ENCODE results near the gene SORL1-AS1.
A peak's percentile ranks its signal among the peaks of the same experiment; 100 is the strongest.

The SORL1-AS1 gene

DNA sequence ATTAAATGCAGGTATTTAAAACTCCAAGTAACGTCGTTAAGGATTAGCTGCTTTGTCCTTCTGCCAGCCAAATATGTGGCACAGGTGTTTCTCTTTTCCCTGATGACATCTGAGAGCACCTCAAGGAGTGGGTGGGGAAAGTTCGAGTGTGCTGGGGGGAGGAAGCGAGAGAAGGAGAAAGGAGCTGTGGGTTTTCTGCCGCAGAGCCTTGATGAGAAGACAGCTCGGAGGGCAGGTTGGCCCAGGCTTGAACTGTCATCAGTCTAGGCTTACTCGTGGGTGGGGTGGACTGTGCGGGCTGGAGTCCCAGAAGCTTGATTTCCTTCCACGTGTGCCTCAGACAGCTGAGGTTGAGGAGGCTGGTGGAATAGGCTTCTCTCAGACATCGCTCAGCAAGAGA is 15.2 kb upstream of the SORL1-AS1 start:
- H3K4me3 ChIP-seq (ENCODE audit: control insufficient read depth, low read depth, low read length), result no peak overlapping the region
- DNase-seq (ENCODE audit: low read depth), result no peak
- TF ChIP-seq, protein P1, sequence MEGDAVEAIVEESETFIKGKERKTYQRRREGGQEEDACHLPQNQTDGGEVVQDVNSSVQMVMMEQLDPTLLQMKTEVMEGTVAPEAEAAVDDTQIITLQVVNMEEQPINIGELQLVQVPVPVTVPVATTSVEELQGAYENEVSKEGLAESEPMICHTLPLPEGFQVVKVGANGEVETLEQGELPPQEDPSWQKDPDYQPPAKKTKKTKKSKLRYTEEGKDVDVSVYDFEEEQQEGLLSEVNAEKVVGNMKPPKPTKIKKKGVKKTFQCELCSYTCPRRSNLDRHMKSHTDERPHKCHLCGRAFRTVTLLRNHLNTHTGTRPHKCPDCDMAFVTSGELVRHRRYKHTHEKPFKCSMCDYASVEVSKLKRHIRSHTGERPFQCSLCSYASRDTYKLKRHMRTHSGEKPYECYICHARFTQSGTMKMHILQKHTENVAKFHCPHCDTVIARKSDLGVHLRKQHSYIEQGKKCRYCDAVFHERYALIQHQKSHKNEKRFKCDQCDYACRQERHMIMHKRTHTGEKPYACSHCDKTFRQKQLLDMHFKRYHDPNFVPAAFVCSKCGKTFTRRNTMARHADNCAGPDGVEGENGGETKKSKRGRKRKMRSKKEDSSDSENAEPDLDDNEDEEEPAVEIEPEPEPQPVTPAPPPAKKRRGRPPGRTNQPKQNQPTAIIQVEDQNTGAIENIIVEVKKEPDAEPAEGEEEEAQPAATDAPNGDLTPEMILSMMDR (conservative IDR thresholded peaks at IDR 0.05; ENCODE audit: control insufficient read depth, insufficient read depth, low read depth, low read length), result no peak

DNA sequence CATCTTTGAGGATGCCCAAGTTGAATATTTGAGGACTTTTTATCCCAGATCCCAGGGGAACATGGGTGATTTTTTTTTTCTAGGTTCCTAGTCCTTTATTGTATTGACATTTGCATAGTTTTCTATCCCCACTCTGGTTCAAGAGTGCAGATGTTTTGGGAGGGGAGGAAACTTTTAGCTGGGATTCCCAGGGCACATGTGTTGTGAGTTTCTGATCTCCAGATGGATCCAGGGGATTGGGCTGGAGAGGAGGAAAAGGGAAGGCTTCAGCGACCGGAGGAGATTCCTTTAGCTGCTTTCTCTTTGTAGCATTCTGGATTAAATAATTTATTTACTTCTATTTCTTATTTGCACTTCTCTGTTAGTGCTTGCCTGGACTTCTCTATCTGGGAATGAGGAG is 14.7 kb upstream of the SORL1-AS1 start:
- H3K4me3 ChIP-seq (ENCODE audit: control insufficient read depth, low read depth, low read length), result no peak overlapping the region
- no peak for DNase-seq (ENCODE audit: low read depth)
- TF ChIP-seq, protein P1 (conservative IDR thresholded peaks at IDR 0.05; ENCODE audit: control insufficient read depth, insufficient read depth, low read depth, low read length), result no peak

DNA sequence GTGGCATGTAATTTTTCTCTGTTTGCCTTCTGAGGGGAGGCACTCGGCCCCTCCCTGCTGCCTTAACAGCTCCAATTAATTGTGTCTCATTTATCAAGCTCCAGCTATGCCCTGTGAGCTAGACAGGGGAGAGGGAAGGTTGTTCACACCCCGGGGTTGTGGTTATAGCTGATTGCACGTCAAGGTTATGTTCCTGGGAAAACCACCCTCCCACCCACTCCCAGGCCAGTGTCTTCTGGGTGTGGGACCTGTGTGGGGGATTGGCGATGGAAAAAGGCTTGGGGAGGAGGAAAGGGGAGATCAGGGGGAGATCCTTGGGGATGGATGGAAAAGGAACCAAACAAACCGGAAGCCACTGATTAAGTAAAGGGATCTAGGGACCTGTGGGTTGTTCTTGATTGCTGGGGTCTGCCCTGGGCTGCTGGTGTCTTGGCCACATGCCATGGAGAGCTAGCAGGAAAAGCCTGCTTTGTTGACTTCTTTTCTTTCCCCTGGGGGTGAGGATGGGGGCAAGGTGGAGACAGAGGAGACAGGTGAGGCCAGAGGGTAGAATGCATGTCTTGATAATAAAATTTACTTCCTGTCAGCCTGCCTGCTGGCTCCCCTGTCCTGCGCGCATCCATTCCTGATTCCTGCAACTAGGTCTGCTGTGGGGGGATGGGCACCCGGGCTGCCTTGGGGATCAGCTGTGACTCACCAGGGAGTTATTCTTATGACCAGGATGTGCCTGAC is 13.5 kb upstream of the SORL1-AS1 start:
- DNase-seq (ENCODE audit: low read depth), result peak; percentile 94
- H3K4me3 ChIP-seq (ENCODE audit: control insufficient read depth, low read depth, low read length), result no peak overlapping the region
- TF ChIP-seq, protein P1 (conservative IDR thresholded peaks at IDR 0.05; ENCODE audit: control insufficient read depth, insufficient read depth, low read depth, low read length), result no peak

DNA sequence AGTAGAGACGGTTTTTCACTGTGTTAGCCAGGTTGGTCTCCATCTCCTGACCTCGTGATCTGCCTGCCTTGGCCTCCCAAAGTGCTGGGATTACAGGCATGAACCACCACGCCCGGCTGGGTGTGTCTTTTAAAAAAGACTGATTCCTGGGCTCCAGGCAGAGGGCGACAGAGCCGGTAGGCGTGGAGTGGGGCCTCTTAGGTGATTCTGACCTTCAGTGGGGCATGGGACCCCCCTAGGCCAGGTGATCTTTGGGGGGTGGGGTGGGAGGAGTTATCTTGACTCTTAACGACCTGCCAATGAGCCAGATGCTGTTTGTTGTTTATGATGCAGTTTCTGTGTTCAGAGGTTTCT is 12.9 kb upstream of the SORL1-AS1 start:
- DNase-seq (ENCODE audit: low read depth), result no peak
- no peak overlapping the region for H3K4me3 ChIP-seq (ENCODE audit: control insufficient read depth, low read depth, low read length)
- TF ChIP-seq, protein P1 (conservative IDR thresholded peaks at IDR 0.05; ENCODE audit: control insufficient read depth, insufficient read depth, low read depth, low read length), result no peak

DNA sequence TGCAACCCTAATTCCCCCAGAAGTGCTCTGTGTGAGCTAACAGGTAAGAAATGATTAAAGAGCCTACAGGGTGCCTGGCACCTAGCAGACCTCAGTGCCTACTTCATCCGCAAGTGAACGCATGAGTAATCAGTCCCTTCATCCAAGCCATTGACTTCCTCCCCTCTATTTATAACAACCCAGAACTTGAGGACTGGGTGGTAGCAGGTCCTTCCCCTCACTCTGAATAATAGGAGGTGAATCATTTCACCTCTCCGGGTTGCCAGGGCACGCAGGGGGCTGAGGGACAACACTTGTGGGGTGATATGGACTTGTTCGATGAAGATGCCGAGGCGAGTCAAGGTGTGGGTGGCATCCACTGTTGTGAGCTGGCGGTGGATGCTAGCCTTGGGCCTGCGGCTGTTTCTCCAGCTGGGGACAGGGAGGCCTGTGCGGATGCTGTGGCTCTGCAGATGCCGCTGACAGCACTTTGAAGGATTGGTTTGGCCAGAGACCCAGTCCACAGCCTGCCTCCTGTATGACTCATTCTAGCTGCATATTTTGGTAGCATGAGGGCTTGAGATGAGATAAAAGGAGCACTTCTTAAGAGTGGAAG is 11.7 kb upstream of the SORL1-AS1 start:
- TF ChIP-seq, protein P1 (conservative IDR thresholded peaks at IDR 0.05; ENCODE audit: control insufficient read depth, insufficient read depth, low read depth, low read length), result no peak
- DNase-seq (ENCODE audit: low read depth), result peak; percentile 92
- no peak overlapping the region for H3K4me3 ChIP-seq (ENCODE audit: control insufficient read depth, low read depth, low read length)

DNA sequence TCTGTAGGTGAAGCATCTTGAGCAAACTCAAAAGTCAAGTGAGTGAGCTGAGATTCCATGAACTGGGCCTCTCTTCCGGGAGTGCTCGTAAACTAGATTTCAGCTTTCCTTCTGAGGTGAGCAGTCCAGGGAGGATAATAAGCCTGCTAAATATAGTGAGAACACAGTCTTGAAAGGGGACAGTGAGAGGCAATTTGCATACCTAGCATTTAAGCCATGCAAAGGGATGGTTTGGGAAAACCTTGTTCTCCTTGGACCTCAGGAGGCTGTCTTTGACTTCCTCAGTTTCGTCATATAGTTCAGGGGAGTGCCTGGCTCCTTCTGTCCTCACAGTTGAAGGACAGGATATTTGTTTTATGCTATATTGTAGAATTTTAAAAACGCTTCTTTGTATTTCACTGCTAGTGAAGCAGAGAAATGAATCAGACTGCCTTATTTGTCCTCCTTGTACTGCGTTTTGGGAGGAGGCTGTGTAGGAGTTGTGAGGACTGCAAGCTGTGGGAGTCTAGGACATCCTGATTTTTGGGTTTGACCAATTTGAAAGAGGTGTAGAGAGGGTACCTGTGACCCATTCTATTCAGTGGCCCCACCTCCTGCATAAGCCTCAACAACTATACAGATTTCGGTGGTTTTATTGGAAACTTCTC is 11.0 kb upstream of the SORL1-AS1 start:
- TF ChIP-seq, protein P1 (conservative IDR thresholded peaks at IDR 0.05; ENCODE audit: control insufficient read depth, insufficient read depth, low read depth, low read length), result no peak
- H3K4me3 ChIP-seq (ENCODE audit: control insufficient read depth, low read depth, low read length), result no peak overlapping the region
- DNase-seq (ENCODE audit: low read depth), result no peak
